ENCODE measurements around the gene DAAM2.

- TF ChIP-seq CTCF (optimal IDR thresholded peaks at IDR 0.05 in 1 of 3, IDR thresholded peaks at IDR 0.05 in 1 of 3, conservative IDR thresholded peaks at IDR 0.05 in 1 of 3; ENCODE audit: extremely low read depth in 1 of 3, insufficient read depth in 2 of 3, low read length in 3 of 3), result no peak
- TF ChIP-seq EZH2 (IDR thresholded peaks at IDR 0.05; ENCODE audit: low read length), result no peak
These were observed 28.4 kb downstream of the DAAM2 start for GRCh38 chr6:39820553-39820952.
